ENCODE results near the gene PRAMEF17. TPM values are rescaled to one million over a fixed set of nuclear protein-coding genes. Genes with fewer than 3 reads are reported as not detected.
"Not testable (repeated sequence)": the region's sequence is repeated elsewhere in the genome, so short reads cannot be mapped to it uniquely, and the experiment has no call there.

PRAMEF17 gene
- total RNA-seq, 1 experiment from 2014 or later, result not detected

DNA sequence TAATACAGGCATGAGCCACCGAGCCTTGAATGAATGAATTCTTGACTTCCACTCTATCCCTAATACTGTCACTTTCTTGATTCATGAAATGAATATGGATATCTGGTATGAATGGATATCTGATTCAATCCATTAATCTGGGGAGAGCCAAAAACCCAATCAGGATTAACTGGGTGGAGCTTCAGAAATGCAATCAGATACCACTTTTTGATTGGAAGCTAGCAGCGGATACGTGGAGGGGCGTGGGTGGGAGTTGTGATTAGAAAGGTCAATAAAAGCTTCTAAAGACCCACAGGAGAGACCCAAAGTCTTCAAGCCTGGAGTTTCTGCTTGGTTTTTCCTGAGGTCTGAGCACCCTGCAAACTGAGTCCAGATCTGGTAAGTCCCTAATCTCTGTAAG, 20.7 kb downstream of the PRAMEF17 start, which contains the start of gene PRAMEF20:
TSS of gene PRAMEF20 (plus strand) at position 301 of the 400 bp plus-strand sequence. CDS start 5,905 bp downstream, outside the sequence.
- not testable (repeated sequence) for H3K4me3 ChIP-seq (ENCODE audit: insufficient read depth, low read depth, low read length); H3K36me3 ChIP-seq (replicated peaks; ENCODE audit: control insufficient read depth, insufficient read depth, low read length); H3K27me3 ChIP-seq (ENCODE audit: control insufficient read depth, insufficient read depth, low read length); DNase-seq

DNA sequence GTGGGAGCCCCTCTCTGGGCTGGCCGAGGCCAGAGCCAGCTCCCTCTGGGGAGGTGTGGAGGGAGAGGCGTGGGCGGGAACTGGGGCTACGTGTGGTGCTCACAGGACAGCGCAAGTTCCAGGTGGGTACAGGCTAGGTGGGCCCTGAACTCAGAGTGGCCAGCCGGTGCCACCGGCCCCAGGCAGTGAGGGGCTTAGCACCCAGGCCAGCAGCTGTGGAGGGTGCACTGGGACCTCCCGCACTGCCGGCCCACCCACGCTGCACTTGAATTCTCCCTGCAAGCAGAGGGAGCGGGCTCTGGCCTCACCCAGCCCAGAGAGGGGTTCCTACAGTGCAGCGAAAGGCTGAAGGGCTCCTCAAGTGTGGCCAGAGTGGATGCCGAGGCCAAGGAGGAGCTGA, 41.1 kb downstream of the PRAMEF17 start:
- Histone ChIP-seq H3K36me3 (replicated peaks; ENCODE audit: control insufficient read depth, insufficient read depth, low read length) (no peaks in the 10 kb centered on the region), H3K27me3 (ENCODE audit: control insufficient read depth, insufficient read depth, low read length) (no peaks in the 10 kb centered on the region; the same call in 1 of the 2 replicates), H3K4me3 (ENCODE audit: insufficient read depth, low read depth, low read length) (no peak overlapping the region)
- DNase-seq, result no peak

DNA sequence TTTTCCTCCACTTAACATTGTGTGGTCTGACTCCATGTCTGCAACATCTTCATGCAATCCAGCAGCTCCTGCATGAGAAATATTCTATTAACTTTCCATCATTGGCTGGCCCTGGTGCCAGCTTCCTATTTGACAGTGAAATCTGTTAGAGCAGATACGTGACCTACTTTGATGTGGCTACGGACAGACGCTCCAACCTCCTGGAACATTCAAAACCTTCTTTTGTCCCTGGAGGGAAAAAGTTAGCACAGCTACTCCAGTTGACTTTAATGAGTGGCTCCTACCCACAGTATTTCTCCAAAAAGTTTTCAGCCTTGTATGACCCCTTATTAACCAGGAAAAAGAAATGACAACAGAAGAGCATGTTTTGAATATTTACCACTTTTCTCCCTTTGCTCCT, 42.8 kb downstream of the PRAMEF17 start:
- no peak for DNase-seq
- no peak overlapping the region for H3K4me3 ChIP-seq (ENCODE audit: insufficient read depth, low read depth, low read length)
- H3K27me3 ChIP-seq (ENCODE audit: control insufficient read depth, insufficient read depth, low read length), result no peaks in the 10 kb centered on the region; the same call in 1 of the 2 replicates
- no peaks in the 10 kb centered on the region for H3K36me3 ChIP-seq (replicated peaks; ENCODE audit: control insufficient read depth, insufficient read depth, low read length)

DNA sequence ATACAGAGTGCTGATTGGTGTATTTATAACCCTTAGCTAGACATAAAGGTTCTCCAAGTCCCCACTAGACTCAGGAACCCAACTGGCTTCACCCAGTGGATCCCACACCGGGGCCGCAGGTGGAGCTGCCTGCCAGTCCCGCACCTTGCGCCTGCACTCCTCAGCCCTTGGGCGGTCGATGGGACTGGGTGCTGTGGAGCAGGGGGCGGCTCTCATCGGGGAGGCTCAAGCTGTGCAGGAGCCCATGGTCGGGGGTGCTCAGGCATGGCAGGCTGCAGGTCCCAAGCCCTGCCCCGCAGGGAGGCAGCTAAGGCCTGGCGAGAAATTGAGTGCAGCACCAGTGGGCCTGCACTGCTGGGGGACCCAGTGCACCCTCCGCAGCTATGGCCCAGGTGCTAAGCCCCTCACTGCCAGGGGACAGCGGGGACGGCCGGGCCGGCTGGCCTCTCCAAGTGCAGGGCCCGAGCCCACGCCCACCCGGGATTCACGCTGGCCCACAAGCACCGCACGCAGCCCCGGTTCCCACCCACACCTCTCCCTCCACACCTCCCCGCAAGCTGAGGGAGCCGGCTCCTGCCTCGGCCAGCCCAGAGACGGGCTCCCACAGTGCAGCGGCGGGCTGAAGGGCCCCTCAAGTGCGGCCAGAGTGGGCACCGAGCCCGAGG, 44.4 kb downstream of the PRAMEF17 start:
- not testable (repeated sequence) for H3K36me3 ChIP-seq (replicated peaks; ENCODE audit: control insufficient read depth, insufficient read depth, low read length); DNase-seq; H3K4me3 ChIP-seq (ENCODE audit: insufficient read depth, low read depth, low read length); H3K27me3 ChIP-seq (ENCODE audit: control insufficient read depth, insufficient read depth, low read length)

- Histone ChIP-seq H3K27me3 (ENCODE audit: control insufficient read depth, insufficient read depth, low read length) (no peaks in the 10 kb centered on the region; the same call in 1 of the 2 replicates), H3K4me3 (ENCODE audit: insufficient read depth, low read depth, low read length) (no peak overlapping the region), H3K36me3 (replicated peaks; ENCODE audit: control insufficient read depth, insufficient read depth, low read length) (no peaks in the 10 kb centered on the region)
- DNase-seq, result no peak
Observed at GRCh38 chr1:13435458-13435857, 46.0 kb downstream of the PRAMEF17 start.

DNA sequence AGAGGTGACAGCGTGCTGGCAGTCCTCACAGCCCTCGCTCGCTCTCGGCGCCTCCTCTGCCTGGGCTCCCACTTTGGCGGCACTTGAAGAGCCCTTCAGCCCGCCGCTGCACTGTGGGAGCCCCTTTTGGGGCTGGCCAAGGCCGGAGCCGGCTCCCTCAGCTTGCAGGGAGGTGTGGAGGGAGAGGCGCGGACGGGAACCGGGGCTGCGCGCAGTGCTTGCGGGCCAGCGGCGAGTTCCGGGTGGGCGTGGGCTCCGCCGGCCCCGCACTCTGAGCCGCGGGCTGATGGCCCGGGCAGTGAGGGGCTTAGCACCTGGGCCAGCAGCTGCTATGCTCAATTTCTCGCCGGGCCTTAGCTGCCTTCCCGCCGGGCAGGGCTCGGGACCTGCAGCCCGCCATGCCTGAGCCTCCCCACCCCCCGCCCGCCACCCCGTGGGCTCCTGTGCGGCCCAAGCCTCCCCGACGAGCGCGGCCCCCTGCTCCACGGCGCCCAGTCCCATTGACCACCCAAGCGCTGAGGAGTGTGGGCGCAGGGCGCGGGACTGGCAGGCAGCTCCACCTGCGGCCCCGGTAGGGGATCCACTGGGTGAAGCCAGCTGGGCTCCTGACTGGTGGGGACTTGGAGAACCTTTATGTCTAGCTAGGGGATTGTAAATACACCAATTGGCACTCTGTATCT, 49.8 kb downstream of the PRAMEF17 start:
- H3K4me3 ChIP-seq (ENCODE audit: insufficient read depth, low read depth, low read length); DNase-seq; H3K36me3 ChIP-seq (replicated peaks; ENCODE audit: control insufficient read depth, insufficient read depth, low read length); H3K27me3 ChIP-seq (ENCODE audit: control insufficient read depth, insufficient read depth, low read length): not testable (repeated sequence)

Other genes with a start within 250 kb of the PRAMEF17 start
- not detected in 2 replicates for gene PRAMEF26, start 233.6 kb upstream of the PRAMEF17 start, total RNA-seq (2014; rRNA removed; shearing (Covaris generic))
- not detected in 2 replicates for gene HNRNPCL4, start 224.0 kb upstream of the PRAMEF17 start, total RNA-seq (2014; rRNA removed; shearing (Covaris generic))
- not detected in 2 replicates for gene PRAMEF9, start 217.8 kb upstream of the PRAMEF17 start, total RNA-seq (2014; rRNA removed; shearing (Covaris generic))
- gene PRAMEF13, start 188.2 kb upstream of the PRAMEF17 start, total RNA-seq (2014; rRNA removed; shearing (Covaris generic)), result not detected in 2 replicates
- gene PRAMEF18, start 163.5 kb upstream of the PRAMEF17 start, total RNA-seq (2014; rRNA removed; shearing (Covaris generic)), result not detected in 2 replicates
- gene PRAMEF5, start 135.4 kb upstream of the PRAMEF17 start, total RNA-seq (2014; rRNA removed; shearing (Covaris generic)), result not detected in 2 replicates
- gene PRAMEF8, start 104.5 kb upstream of the PRAMEF17 start, total RNA-seq (2014; rRNA removed; shearing (Covaris generic)), result not detected in 2 replicates
- not detected in 2 replicates for gene PRAMEF33, start 86.1 kb upstream of the PRAMEF17 start, total RNA-seq (2014; rRNA removed; shearing (Covaris generic))
- not detected in 2 replicates for gene PRAMEF15, start 74.1 kb upstream of the PRAMEF17 start, total RNA-seq (2014; rRNA removed; shearing (Covaris generic))
- not detected in 2 replicates for gene PRAMEF14, start 42.5 kb upstream of the PRAMEF17 start, total RNA-seq (2014; rRNA removed; shearing (Covaris generic))
- not detected in 2 replicates for gene PRAMEF19, start 17.7 kb upstream of the PRAMEF17 start, total RNA-seq (2014; rRNA removed; shearing (Covaris generic))
- gene PRAMEF20, start 20.8 kb downstream of the PRAMEF17 start, total RNA-seq (2014; rRNA removed; shearing (Covaris generic)), result not detected in 2 replicates
- gene LRRC38, start 124.4 kb downstream of the PRAMEF17 start, total RNA-seq (2014; rRNA removed; shearing (Covaris generic)), result 0.28 TPM in 1 of 2 replicates, not detected in the other
- 103 and 108 TPM in 2 replicates for gene PDPN, start 194.2 kb downstream of the PRAMEF17 start, total RNA-seq (2014; rRNA removed; shearing (Covaris generic))